Activated CD8-positive, alpha-beta T cell treated with anti-CD3 and anti-CD28 coated beads, Interleukin-2, amount 10 ng/mL, durations not matched to agents 7 days and 5 days (primary cell): ENCODE data around the gene DPP6. TPM values are rescaled to one million over a fixed set of nuclear protein-coding genes. Genes with fewer than 3 reads are reported as not detected.

Experiments used
- ATAC-seq: fragments of 150-1000 bp; cut with Tn5 transposase; one replicate; pipeline ENCODE4 v1.10.0; 2021; ENCODE audit warnings: moderate library complexity
- CTCF ChIA-PET: fragments of 350-600 bp; sonication (Branson Sonifier 250); formaldehyde crosslinking; loops from one replicate; lab custom pipeline; 2021; ENCODE audit warnings: antibody characterized with exemption; lab: Charles Lee
- POLR2A ChIA-PET: fragments of 350-600 bp; sonication (Branson Sonifier 250); formaldehyde crosslinking; loops from one replicate; lab custom pipeline; 2021; ENCODE audit warnings: antibody characterized with exemption; lab: Charles Lee
- DNase-seq: peaks from one replicate; pipeline ENCODE4 v3.0.0-alpha.2; 2020
- H3K27ac Mint-ChIP-seq: one replicate; pipeline ENCODE4 v1.8.0; 2021; ENCODE audit warnings: mild to moderate bottlenecking, mixed read lengths
- H3K27me3 Mint-ChIP-seq: one replicate; pipeline ENCODE4 v1.8.0; 2021; ENCODE audit warnings: low read depth, mixed read lengths
- H3K36me3 Mint-ChIP-seq: one replicate; pipeline ENCODE4 v1.8.0; 2021; ENCODE audit warnings: low read depth, mixed read lengths
- H3K4me1 Mint-ChIP-seq: one replicate; pipeline ENCODE4 v1.8.0; 2021; ENCODE audit warnings: low read depth, mixed read lengths
- H3K4me3 Mint-ChIP-seq: one replicate; pipeline ENCODE4 v1.8.0; 2021; ENCODE audit warnings: mild to moderate bottlenecking, mixed read lengths
- H3K9me3 Mint-ChIP-seq: one replicate; pipeline ENCODE4 v1.8.0; 2022; ENCODE audit warnings: mixed read lengths; ENCODE audit not compliant: insufficient read depth
- total RNA-seq, 2 experiments: library from RNA; stranded (reverse); gene quantifications; one replicate each; pipeline ENCODE4 v1.2.3, GENCODE V29; 2021

Gene DPP6
- total RNA-seq, 2 experiments from 2014 or later: not detected

GRCh38 chr7:154899862-154900261, 847.7 kb downstream of the DPP6 start:
- CTCF ChIA-PET: no interaction called here
- H3K9me3 Mint-ChIP-seq: no peaks in the 10 kb centered on the region
- H3K4me1 Mint-ChIP-seq: no peaks in the 10 kb centered on the region
- no peaks in the 10 kb centered on the region for H3K36me3 Mint-ChIP-seq
- H3K27me3 Mint-ChIP-seq: no peaks in the 10 kb centered on the region
- H3K27ac Mint-ChIP-seq: no peak overlapping the region
- ATAC-seq (no peak), DNase-seq (no peak)
- no peak overlapping the region for H3K4me3 Mint-ChIP-seq
- POLR2A ChIA-PET: no interaction called here

- DNase-seq: no peak
- H3K9me3 Mint-ChIP-seq: no peaks in the 10 kb centered on the region
- H3K4me1 Mint-ChIP-seq: no peaks in the 10 kb centered on the region
- POLR2A ChIA-PET: no interaction called here
- CTCF ChIA-PET: interaction anchor here (1.2 kb wide), 1 partner anchor 12 kb away, joined by 3 read pairs; no protein-coding TSS in a partner anchor
- H3K36me3 Mint-ChIP-seq: no peaks in the 10 kb centered on the region
- no peak for ATAC-seq
- no peaks in the 10 kb centered on the region for H3K27me3 Mint-ChIP-seq
- no peak overlapping the region for H3K27ac Mint-ChIP-seq
- H3K4me3 Mint-ChIP-seq: no peak overlapping the region
Observed at GRCh38 chr7:154902600-154903082, 850.4 kb downstream of the DPP6 start.

GRCh38 chr7:154903083-154903731, 851.0 kb downstream of the DPP6 start:
- Mint-ChIP-seq H3K4me3 (no peak overlapping the region), H3K27me3 (no peaks in the 10 kb centered on the region), H3K27ac (no peak overlapping the region), H3K4me1 (peaks cover 3% of the 10 kb centered on the region), H3K9me3 (no peaks in the 10 kb centered on the region), H3K36me3 (no peaks in the 10 kb centered on the region)
- DNase-seq: no peak
- POLR2A ChIA-PET: no interaction called here
- ATAC-seq: no peak
- CTCF ChIA-PET: interaction anchor here (1.2 kb wide), 1 partner anchor 11 kb away, joined by 3 read pairs; no protein-coding TSS in a partner anchor

DNA sequence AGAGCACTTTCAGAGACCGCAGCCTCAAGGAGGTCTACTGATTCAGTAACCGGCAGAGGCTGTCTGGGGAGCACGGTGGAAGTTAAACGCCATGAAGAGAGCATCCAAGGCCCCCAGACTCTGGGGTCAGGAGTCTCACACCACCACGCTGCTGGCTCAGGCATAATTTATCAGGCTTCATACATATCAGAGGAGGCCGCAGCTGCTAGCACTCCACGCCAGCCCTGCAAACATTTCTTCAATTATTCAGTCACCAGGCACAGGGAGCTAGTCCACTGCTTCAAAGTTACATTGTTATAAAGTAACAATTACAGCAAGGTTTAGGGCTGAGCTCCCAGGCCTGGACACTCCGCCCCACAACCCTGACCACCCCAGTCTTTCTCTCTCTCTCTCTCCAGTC, 852.9 kb downstream of the DPP6 start:
- Mint-ChIP-seq H3K4me3 (no peak overlapping the region), H3K27me3 (no peaks in the 10 kb centered on the region), H3K36me3 (no peaks in the 10 kb centered on the region), H3K9me3 (no peaks in the 10 kb centered on the region), H3K4me1 (peaks cover 3% of the 10 kb centered on the region), H3K27ac (no peak overlapping the region)
- ATAC-seq (no peak), DNase-seq (no peak)
- CTCF ChIA-PET: interaction anchor here (1.4 kb wide), 1 partner anchor 9 kb away, joined by 4 read pairs; no protein-coding TSS in a partner anchor
- POLR2A ChIA-PET: no interaction called here

- no peak for ATAC-seq
Observed at GRCh38 chr7:154905615-154906014, 853.4 kb downstream of the DPP6 start.

DNA sequence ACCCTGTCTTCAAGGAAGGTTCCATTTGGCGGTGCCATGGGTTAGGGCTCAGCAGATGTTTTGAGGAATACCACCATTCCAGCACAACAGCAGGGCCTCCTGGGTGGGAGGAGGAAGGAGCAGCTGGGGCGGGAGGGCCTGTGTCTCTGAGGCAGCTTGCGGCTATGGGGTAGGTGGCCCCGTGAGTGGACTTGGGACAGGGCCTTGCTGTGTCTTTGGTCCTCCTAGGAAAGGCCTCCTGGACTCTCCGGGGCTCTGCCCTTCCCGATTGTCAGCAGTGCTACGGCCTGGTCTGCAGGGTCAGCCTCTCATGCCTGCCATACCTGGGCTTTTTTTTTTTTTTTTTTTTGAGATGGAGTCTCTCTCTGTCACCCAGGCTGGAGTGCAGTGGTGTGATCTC, 854.0 kb downstream of the DPP6 start:
- Mint-ChIP-seq H3K4me1 (peaks cover 3% of the 10 kb centered on the region), H3K36me3 (no peaks in the 10 kb centered on the region), H3K27me3 (no peaks in the 10 kb centered on the region), H3K27ac (no peak overlapping the region), H3K4me3 (no peak overlapping the region), H3K9me3 (no peaks in the 10 kb centered on the region)
- ChIA-PET CTCF (interaction anchor here (1.4 kb wide), 1 partner anchor 8 kb away, joined by 4 read pairs; no protein-coding TSS in a partner anchor), POLR2A (no interaction called here)
- ATAC-seq: no peak
- no peak for DNase-seq

More at GRCh38 chr7:154905615-154906014, 853.4 kb downstream of the DPP6 start:
- H3K4me3 Mint-ChIP-seq: no peak overlapping the region
- DNase-seq: no peak
- no peaks in the 10 kb centered on the region for H3K36me3 Mint-ChIP-seq
- H3K9me3 Mint-ChIP-seq: no peaks in the 10 kb centered on the region
- ChIA-PET POLR2A (no interaction called here), CTCF (interaction anchor here (1.4 kb wide), 1 partner anchor 8 kb away, joined by 4 read pairs; no protein-coding TSS in a partner anchor)
- no peak overlapping the region for H3K27ac Mint-ChIP-seq
- H3K27me3 Mint-ChIP-seq: no peaks in the 10 kb centered on the region
- H3K4me1 Mint-ChIP-seq: peaks cover 3% of the 10 kb centered on the region

GRCh38 chr7:154906736-154907355, 854.6 kb downstream of the DPP6 start:
- no peak for DNase-seq
- H3K4me1 Mint-ChIP-seq: peaks cover 3% of the 10 kb centered on the region
- H3K9me3 Mint-ChIP-seq: no peaks in the 10 kb centered on the region
- ChIA-PET CTCF (no interaction called here), POLR2A (no interaction called here)
- no peaks in the 10 kb centered on the region for H3K36me3 Mint-ChIP-seq
- ATAC-seq: no peak
- H3K27me3 Mint-ChIP-seq: no peaks in the 10 kb centered on the region
- no peak overlapping the region for H3K4me3 Mint-ChIP-seq
- H3K27ac Mint-ChIP-seq: no peak overlapping the region

- ATAC-seq: no peak
- ChIA-PET POLR2A (no interaction called here), CTCF (interaction anchor here (1.0 kb wide), 1 partner anchor 19 kb away, joined by 4 read pairs; no protein-coding TSS in a partner anchor)
- no peak for DNase-seq
- H3K4me1 Mint-ChIP-seq: peaks cover 3% of the 10 kb centered on the region
- no peaks in the 10 kb centered on the region for H3K36me3 Mint-ChIP-seq
- H3K27ac Mint-ChIP-seq: peak overlapping the region; percentile 53
- H3K4me3 Mint-ChIP-seq: no peak overlapping the region
- H3K27me3 Mint-ChIP-seq: no peaks in the 10 kb centered on the region
- H3K9me3 Mint-ChIP-seq: no peaks in the 10 kb centered on the region
Observed at GRCh38 chr7:154907651-154908620, 855.7 kb downstream of the DPP6 start.

DNA sequence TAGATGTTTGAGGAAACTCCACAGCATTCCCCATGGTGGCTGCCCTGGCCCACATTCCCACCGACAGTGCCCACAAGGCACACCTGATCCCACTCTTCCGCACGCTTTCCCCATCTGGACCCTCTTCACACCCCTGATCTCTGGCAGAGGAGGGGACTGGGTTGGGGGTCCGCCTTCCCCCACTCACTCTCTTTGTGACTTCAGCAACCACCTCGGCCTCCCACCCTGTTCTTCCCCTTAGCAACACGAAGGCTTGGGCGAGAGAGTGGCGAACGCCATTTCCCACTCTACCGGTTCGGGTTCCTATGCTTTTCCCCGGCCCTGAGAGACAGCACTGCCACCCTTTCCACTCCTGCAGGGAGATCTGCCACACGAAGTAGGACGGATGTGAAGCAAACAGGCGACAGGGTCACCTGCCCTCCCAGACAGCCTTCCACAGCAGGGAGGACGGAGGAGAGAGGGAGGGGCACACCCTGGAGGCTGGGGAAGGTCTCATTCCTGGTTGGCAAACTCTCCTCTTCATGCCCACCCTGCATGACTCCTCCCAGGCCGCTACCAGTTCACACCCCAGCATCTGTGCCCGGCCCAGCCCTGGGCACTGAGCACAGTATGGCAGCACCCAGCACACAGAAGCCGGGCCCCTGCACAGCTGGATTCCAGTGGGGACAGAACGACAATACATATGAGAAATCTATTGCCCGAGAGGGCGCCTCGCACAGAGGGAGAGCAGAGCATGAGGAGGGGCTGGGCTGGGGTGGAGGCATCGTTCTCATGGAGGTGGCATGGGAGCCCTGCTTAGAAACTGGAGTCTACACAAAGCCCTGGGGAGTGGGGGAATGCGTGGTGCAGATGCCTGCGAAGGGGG, 857.3 kb downstream of the DPP6 start:
- DNase-seq: no peak
- no peak overlapping the region for H3K27ac Mint-ChIP-seq
- H3K4me3 Mint-ChIP-seq: no peak overlapping the region
- peaks cover 2% of the 10 kb centered on the region for H3K27me3 Mint-ChIP-seq
- H3K9me3 Mint-ChIP-seq: no peaks in the 10 kb centered on the region
- ChIA-PET POLR2A (no interaction called here), CTCF (no interaction called here)
- ATAC-seq: no peak
- H3K4me1 Mint-ChIP-seq: peaks cover 7% of the 10 kb centered on the region
- H3K36me3 Mint-ChIP-seq: no peaks in the 10 kb centered on the region

GRCh38 chr7:154910125-154910524, 857.9 kb downstream of the DPP6 start:
- ChIA-PET POLR2A (no interaction called here), CTCF (interaction anchor here (1.4 to 6.0 kb wide), 2 partner anchors 17 to 100 kb away, joined by 3 to 43 read pairs; no protein-coding TSS in a partner anchor)
- peaks cover 5% of the 10 kb centered on the region for H3K27me3 Mint-ChIP-seq
- H3K36me3 Mint-ChIP-seq: no peaks in the 10 kb centered on the region
- ATAC-seq (no peak), DNase-seq (no peak)
- H3K4me1 Mint-ChIP-seq: peaks cover 7% of the 10 kb centered on the region
- no peak overlapping the region for H3K27ac Mint-ChIP-seq
- no peaks in the 10 kb centered on the region for H3K9me3 Mint-ChIP-seq
- no peak overlapping the region for H3K4me3 Mint-ChIP-seq

DNA sequence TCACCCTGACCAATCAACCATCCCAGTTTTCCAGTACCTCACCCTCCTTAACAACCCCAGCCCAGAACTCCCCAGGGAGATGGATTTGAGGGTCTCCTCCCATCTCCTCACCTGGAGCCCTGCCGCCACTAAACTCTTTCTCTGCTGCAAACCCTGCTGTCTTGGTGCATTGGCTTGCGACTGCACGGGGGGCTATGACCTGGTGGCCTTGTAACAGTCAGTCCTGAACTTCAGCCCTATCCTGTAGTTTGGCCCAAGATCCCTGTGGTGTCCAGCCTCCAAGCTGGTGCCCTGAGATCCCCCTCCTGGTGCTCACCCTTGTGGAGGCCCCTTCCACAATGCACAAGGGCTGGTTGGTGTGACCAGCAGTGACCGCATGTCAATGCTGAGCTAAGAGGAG, 858.8 kb downstream of the DPP6 start:
- ChIA-PET POLR2A (no interaction called here), CTCF (interaction anchor here (1.4 to 6.0 kb wide), 2 partner anchors 17 to 99 kb away, joined by 3 to 43 read pairs; no protein-coding TSS in a partner anchor)
- ATAC-seq (no peak), DNase-seq (no peak)
- H3K27ac Mint-ChIP-seq: no peak overlapping the region
- no peaks in the 10 kb centered on the region for H3K36me3 Mint-ChIP-seq
- no peak overlapping the region for H3K4me3 Mint-ChIP-seq
- peaks cover 5% of the 10 kb centered on the region for H3K27me3 Mint-ChIP-seq
- H3K4me1 Mint-ChIP-seq: peaks cover 7% of the 10 kb centered on the region
- H3K9me3 Mint-ChIP-seq: no peaks in the 10 kb centered on the region
